ENCODE results near the gene TIFAB.
"Not testable (repeated sequence)": the region's sequence is repeated elsewhere in the genome, so short reads cannot be mapped to it uniquely, and the experiment has no call there.

TIFAB gene

GRCh38 chr5:135452321-135453030 is at the start of gene TIFAB:
Gene TIFAB (minus strand): TSS chr5:135452351. CDS start chr5:135449939, 2,412 bp downstream.
- no peak for DNase-seq (ENCODE audit: low read depth)

- DNase-seq (ENCODE audit: low read depth) = no peak
Observed at GRCh38 chr5:135498637-135498995, 46.5 kb upstream of the TIFAB start.

GRCh38 chr5:135497971-135498636 is 46.0 kb upstream of the TIFAB start:
- no peak for DNase-seq (ENCODE audit: low read depth)

GRCh38 chr5:135495531-135495930 is 43.4 kb upstream of the TIFAB start:
- not testable (repeated sequence) for DNase-seq (ENCODE audit: low read depth)

- no peak for DNase-seq (ENCODE audit: low read depth)
Observed at GRCh38 chr5:135494196-135494595, 42.0 kb upstream of the TIFAB start.

- DNase-seq (ENCODE audit: low read depth) = no peak
Observed at GRCh38 chr5:135493406-135494180, 41.4 kb upstream of the TIFAB start.

- DNase-seq (ENCODE audit: low read depth) = no peak
Observed at GRCh38 chr5:135492319-135492626, 40.1 kb upstream of the TIFAB start.

- no peak for DNase-seq (ENCODE audit: low read depth)
Observed at GRCh38 chr5:135491552-135492318, 39.6 kb upstream of the TIFAB start.

GRCh38 chr5:135491038-135491551 is 38.9 kb upstream of the TIFAB start:
- no peak for DNase-seq (ENCODE audit: low read depth)

GRCh38 chr5:135490245-135491037 is 38.3 kb upstream of the TIFAB start:
- no peak for DNase-seq (ENCODE audit: low read depth)

- DNase-seq (ENCODE audit: low read depth) = no peak
Observed at GRCh38 chr5:135489466-135490244, 37.5 kb upstream of the TIFAB start.

- DNase-seq (ENCODE audit: low read depth) = no peak
Observed at GRCh38 chr5:135488727-135489465, 36.7 kb upstream of the TIFAB start.

GRCh38 chr5:135487839-135488514 is 35.8 kb upstream of the TIFAB start:
- no peak for DNase-seq (ENCODE audit: low read depth)

- DNase-seq (ENCODE audit: low read depth) = no peak
Observed at GRCh38 chr5:135487037-135487395, 34.9 kb upstream of the TIFAB start.

GRCh38 chr5:135486131-135487036 is 34.2 kb upstream of the TIFAB start:
- no peak for DNase-seq (ENCODE audit: low read depth)

GRCh38 chr5:135484674-135485086 is 32.5 kb upstream of the TIFAB start:
- DNase-seq (ENCODE audit: low read depth) = no peak

- no peak for DNase-seq (ENCODE audit: low read depth)
Observed at GRCh38 chr5:135483254-135483653, 31.1 kb upstream of the TIFAB start.

GRCh38 chr5:135482381-135482933 is 30.3 kb upstream of the TIFAB start:
- no peak for DNase-seq (ENCODE audit: low read depth)
